Fibroblast of villous mesenchyme (primary cell): ENCODE measurements around the gene MRPS27. TPM values are rescaled to one million over a fixed set of nuclear protein-coding genes. Genes with fewer than 3 reads are reported as not detected.

Experiments used
- DNase-seq: peaks from one replicate; pipeline ENCODE4 v3.0.0-alpha.2; 2010; ENCODE audit warnings: low read depth
- H3K4me3 ChIP-seq: 2 replicates; pipeline ENCODE4 v1.5.1; 2011; ENCODE audit warnings: low read depth, mild to moderate bottlenecking, low read length
- CTCF ChIP-seq: IDR thresholded peaks from 2 replicates; pipeline ENCODE4 v1.5.1; 2012; ENCODE audit warnings: low read depth, mild to moderate bottlenecking, low read length; ENCODE audit not compliant: insufficient read depth
- total RNA-seq: library from RNA; depleted of rRNA; stranded (reverse); fragments of >200 nt; gene quantifications from 2 replicates; pipeline ENCODE4 v1.2.3, GENCODE V29; 2012

MRPS27 gene
- total RNA-seq, 1 donor = 88.5 TPM

- H3K4me3 ChIP-seq = no peak overlapping the region
- TF ChIP-seq CTCF = no peak
- no peak for DNase-seq
Observed at GRCh38 chr5:72255237-72255636, 64.8 kb downstream of the MRPS27 start.

GRCh38 chr5:72252574-72253155 is 67.4 kb downstream of the MRPS27 start:
- H3K4me3 ChIP-seq = no peak overlapping the region
- TF ChIP-seq CTCF = no peak
- no peak for DNase-seq

- no peak overlapping the region for H3K4me3 ChIP-seq
- TF ChIP-seq CTCF = no peak
- DNase-seq = no peak
Observed at GRCh38 chr5:72252008-72252407, 68.0 kb downstream of the MRPS27 start.

- no peak for DNase-seq
- no peak overlapping the region for H3K4me3 ChIP-seq
- no peak for TF ChIP-seq CTCF
Observed at GRCh38 chr5:72251386-72251785, 68.7 kb downstream of the MRPS27 start.

GRCh38 chr5:72248410-72248981 is 71.5 kb downstream of the MRPS27 start:
- DNase-seq = peak; percentile 87
- TF ChIP-seq CTCF = no peak
- H3K4me3 ChIP-seq = no peak overlapping the region

GRCh38 chr5:72246954-72247442 is 73.0 kb downstream of the MRPS27 start:
- H3K4me3 ChIP-seq = no peak overlapping the region
- no peak for TF ChIP-seq CTCF
- DNase-seq = peak; percentile 59
